Natural killer cell (primary cell): ENCODE results near the gene RPL39L. TPM values are rescaled to one million over a fixed set of nuclear protein-coding genes. Genes with fewer than 3 reads are reported as not detected.

Experiments used
- ATAC-seq, 3 donors: fragments of 150-1000 bp in 2 of 3; fragments of 200-7000 bp in 1 of 3; cut with Tn5 transposase; 1 replicate in 1 of 3; 2 replicates in 2 of 3; pipeline ENCODE4 v1.10.0; 2021; ENCODE audit warnings: mild to moderate bottlenecking in 2 of 3, moderate library complexity in 2 of 3
- DNase-seq, 2 donors: peaks; one replicate each; pipeline versions ENCODE4 v3.0.0 to v3.0.0-alpha.2; 2013 to 2021; ENCODE audit warnings: mixed read lengths in 1 of 2
- H3K27ac ChIP-seq: one replicate; pipeline ENCODE4 v1.5.1; 2013; ENCODE audit warnings: mild to moderate bottlenecking, low read length
- H3K27me3 ChIP-seq: one replicate; pipeline ENCODE4 v1.6.1; 2013; ENCODE audit warnings: low read length; ENCODE audit not compliant: control insufficient read depth, insufficient read depth
- H3K36me3 ChIP-seq: one replicate; pipeline ENCODE4 v1.6.1; 2013; ENCODE audit warnings: low read length; ENCODE audit not compliant: control insufficient read depth, insufficient read depth
- H3K4me1 ChIP-seq: one replicate; pipeline ENCODE4 v1.6.1; 2013; ENCODE audit warnings: low read length; ENCODE audit not compliant: control insufficient read depth, insufficient read depth
- H3K4me3 ChIP-seq: one replicate; pipeline ENCODE4 v1.5.1; 2013; ENCODE audit warnings: low read length
- H3K9me3 ChIP-seq: one replicate; pipeline ENCODE4 v1.6.1; 2013; ENCODE audit warnings: low read length; ENCODE audit not compliant: control insufficient read depth, insufficient read depth
- H3K27ac Mint-ChIP-seq, 2 donors: one replicate each; pipeline ENCODE4 v1.8.0; 2022; ENCODE audit warnings: mild to moderate bottlenecking in 2 of 2, mixed read lengths in 2 of 2, moderate library complexity in 1 of 2
- H3K27me3 Mint-ChIP-seq, 2 donors: one replicate each; pipeline ENCODE4 v1.8.0; 2022; ENCODE audit warnings: low read depth in 2 of 2, mixed read lengths in 2 of 2
- H3K36me3 Mint-ChIP-seq: one replicate; pipeline ENCODE4 v1.8.0; 2022; ENCODE audit warnings: mixed read lengths
- H3K4me1 Mint-ChIP-seq, 2 donors: one replicate each; pipeline ENCODE4 v1.8.0; 2022; ENCODE audit warnings: mixed read lengths in 2 of 2
- H3K4me3 Mint-ChIP-seq: one replicate; pipeline ENCODE4 v1.8.0; 2022; ENCODE audit warnings: mild to moderate bottlenecking, moderate library complexity, mixed read lengths
- H3K9me3 Mint-ChIP-seq, 2 donors: one replicate each; pipeline ENCODE4 v1.8.0; 2022; ENCODE audit warnings: mixed read lengths in 2 of 2
- WGBS: methylation state at CpG from one replicate; pipeline ENCODE4 v1.1.7; 2013; ENCODE audit warnings: missing lambda C conversion rate; ENCODE audit not compliant: insufficient coverage; 5-methylcytosine and 5-hydroxymethylcytosine counted together
- intact Hi-C: fragments of 100-400 bp; cut with micrococcal nuclease; formaldehyde crosslinking; loops from one replicate; pipeline ENCODE4 v1.14.2; 2022
- total RNA-seq, 4 donors: library from RNA; stranded (reverse); fragments of 120-200 nt in 1 of 4; gene quantifications; one replicate each; pipeline versions ENCODE4 v1.2.3 to v1.2.4, GENCODE V29; 2013 to 2022
- TF ChIP-seq, protein P1 (sequence below): fragments of 200-600 bp; IDR thresholded peaks from one replicate; pipeline ENCODE4 v1.8.0; 2022; ENCODE audit warnings: antibody characterized with exemption

The RPL39L gene
- total RNA-seq, 3 donors from 2014 or later (not counting 1 experiment from before 2014, with no cell fraction given): 3.1 to 6.6 (median 4.3) TPM

DNA sequence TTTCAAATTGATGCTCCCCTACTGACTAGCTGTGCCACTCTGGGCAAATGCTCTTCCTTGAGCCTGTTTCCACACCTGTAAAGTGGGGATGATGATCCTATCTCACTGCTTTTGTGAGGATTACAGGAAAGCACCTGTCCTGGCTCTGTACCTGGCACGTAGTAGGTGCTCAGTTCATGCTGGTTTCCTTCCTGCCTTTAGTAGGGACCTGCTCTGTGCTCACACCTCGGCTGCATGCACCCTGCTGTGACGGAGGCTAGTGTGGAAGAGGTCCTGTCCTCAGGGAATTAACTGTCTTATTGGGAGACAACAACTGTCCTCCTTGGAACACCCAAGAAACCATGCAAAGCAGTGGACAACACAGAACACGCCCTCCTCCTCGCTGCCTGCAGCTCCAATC is 61.8 kb downstream of the RPL39L start:
- intact Hi-C loops: no loop called here
- peaks cover 59% of the 10 kb centered on the region for H3K36me3 ChIP-seq

DNA sequence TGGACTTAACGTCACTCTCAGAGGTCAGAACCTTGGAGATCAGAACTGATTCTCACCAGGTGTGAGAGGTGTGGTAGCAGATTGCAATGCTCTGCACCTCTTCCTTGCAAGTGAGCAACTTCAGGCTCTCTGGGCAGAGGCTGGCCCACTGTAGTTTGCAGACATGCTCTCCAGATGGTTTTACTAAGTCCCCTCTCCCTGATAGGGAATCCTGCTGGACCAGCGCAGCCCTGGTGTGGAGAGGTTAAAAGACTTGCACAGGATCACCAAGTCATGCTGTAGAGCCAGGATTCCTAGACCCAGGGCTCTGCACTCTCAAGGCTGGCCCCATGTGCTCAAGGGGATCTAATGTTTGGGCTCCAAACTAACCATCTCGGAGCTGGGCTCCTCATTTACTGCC is 62.2 kb downstream of the RPL39L start:
- Histone ChIP-seq H3K27me3 (no peaks in the 10 kb centered on the region), H3K4me3 (no peak overlapping the region), H3K4me1 (peaks cover 5% of the 10 kb centered on the region), H3K27ac (no peak overlapping the region), H3K36me3 (peaks cover 63% of the 10 kb centered on the region), H3K9me3 (no peaks in the 10 kb centered on the region)
- TF ChIP-seq, protein P1, sequence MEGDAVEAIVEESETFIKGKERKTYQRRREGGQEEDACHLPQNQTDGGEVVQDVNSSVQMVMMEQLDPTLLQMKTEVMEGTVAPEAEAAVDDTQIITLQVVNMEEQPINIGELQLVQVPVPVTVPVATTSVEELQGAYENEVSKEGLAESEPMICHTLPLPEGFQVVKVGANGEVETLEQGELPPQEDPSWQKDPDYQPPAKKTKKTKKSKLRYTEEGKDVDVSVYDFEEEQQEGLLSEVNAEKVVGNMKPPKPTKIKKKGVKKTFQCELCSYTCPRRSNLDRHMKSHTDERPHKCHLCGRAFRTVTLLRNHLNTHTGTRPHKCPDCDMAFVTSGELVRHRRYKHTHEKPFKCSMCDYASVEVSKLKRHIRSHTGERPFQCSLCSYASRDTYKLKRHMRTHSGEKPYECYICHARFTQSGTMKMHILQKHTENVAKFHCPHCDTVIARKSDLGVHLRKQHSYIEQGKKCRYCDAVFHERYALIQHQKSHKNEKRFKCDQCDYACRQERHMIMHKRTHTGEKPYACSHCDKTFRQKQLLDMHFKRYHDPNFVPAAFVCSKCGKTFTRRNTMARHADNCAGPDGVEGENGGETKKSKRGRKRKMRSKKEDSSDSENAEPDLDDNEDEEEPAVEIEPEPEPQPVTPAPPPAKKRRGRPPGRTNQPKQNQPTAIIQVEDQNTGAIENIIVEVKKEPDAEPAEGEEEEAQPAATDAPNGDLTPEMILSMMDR: no peak
- H3K36me3 Mint-ChIP-seq: peaks cover 32% of the 10 kb centered on the region
- DNase-seq: no peak
- H3K4me1 Mint-ChIP-seq: peaks cover 4 to 11% of the 10 kb centered on the region in 2 donors
- no peak overlapping the region for H3K4me3 Mint-ChIP-seq
- intact Hi-C loops: no loop called here
- no peaks in the 10 kb centered on the region for H3K9me3 Mint-ChIP-seq
- no peak for ATAC-seq
- no peaks in the 10 kb centered on the region for H3K27me3 Mint-ChIP-seq
- peak overlapping the region; percentile 31 to 70 for H3K27ac Mint-ChIP-seq
- 96% methylated on average over 3 of the region's 3 CpGs for WGBS

More for the DNA sequence above, 61.8 kb downstream of the RPL39L start:
- WGBS: 98% methylated on average over 5 of the region's 5 CpGs
- Mint-ChIP-seq H3K36me3 (peaks cover 32% of the 10 kb centered on the region), H3K4me3 (no peak overlapping the region), H3K27ac (peak overlapping the region in 1 of 2 donors; percentile 31), H3K27me3 (no peaks in the 10 kb centered on the region), H3K4me1 (peaks cover 4 to 11% of the 10 kb centered on the region in 2 donors), H3K9me3 (no peaks in the 10 kb centered on the region)
- Histone ChIP-seq H3K4me1 (peaks cover under 1% of the 10 kb centered on the region), H3K4me3 (no peak overlapping the region), H3K27ac (no peak overlapping the region), H3K9me3 (no peaks in the 10 kb centered on the region), H3K27me3 (no peaks in the 10 kb centered on the region)
- DNase-seq (no peak), ATAC-seq (no peak)
- TF ChIP-seq, protein P1: no peak

DNA sequence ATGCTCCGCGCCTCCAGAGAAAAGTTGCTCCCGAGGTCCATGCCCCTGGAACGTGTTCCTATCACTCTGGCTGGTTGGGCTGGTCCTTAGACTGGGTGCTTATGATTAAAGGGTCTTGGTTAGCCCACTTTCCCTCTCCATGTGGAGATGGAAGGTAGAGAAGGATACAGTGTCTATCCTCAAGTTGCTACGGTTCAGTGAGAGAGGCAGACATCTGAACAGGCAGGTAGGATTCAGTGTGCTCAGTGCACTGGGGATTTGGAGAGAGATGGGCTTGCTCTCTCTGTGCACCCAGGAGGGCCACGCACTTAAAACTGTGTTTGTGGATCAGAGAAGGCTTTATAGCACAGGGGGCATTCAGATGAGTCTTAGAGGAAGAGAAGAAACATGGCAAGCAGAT is 63.0 kb downstream of the RPL39L start:
- Mint-ChIP-seq H3K27me3 (no peaks in the 10 kb centered on the region), H3K4me3 (no peak overlapping the region)

DNA sequence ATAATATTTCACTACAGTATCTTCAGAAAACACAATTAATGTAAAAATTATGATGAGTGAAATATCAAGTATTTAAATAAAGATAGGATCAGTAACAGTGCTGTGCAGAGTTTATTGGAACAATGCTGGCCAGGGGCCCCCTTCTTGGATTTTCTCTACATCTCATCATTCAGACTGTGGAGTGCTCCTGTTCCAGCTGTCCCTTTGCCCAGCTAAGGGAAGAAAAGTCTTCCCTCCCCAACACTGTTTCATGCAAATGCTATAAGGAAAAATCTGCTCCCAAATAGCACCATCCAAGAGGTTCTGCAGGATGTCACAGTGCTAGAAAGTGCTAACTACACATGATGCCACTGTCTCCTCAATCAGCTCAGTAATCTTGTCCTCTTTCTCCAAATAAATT is 64.5 kb downstream of the RPL39L start:
- H3K4me1 ChIP-seq: peaks cover 7% of the 10 kb centered on the region
- no peaks in the 10 kb centered on the region for H3K27me3 ChIP-seq
- no peak overlapping the region for H3K27ac ChIP-seq
- peaks cover 75% of the 10 kb centered on the region for H3K36me3 ChIP-seq
- Mint-ChIP-seq H3K27me3 (no peaks in the 10 kb centered on the region), H3K27ac (peak overlapping the region; percentile 37 to 69), H3K4me3 (no peak overlapping the region), H3K9me3 (no peaks in the 10 kb centered on the region), H3K36me3 (peaks cover 34% of the 10 kb centered on the region), H3K4me1 (peaks cover 17 to 22% of the 10 kb centered on the region in 2 donors)
- H3K9me3 ChIP-seq: no peaks in the 10 kb centered on the region
- DNase-seq (no peak), ATAC-seq (no peak)
- no peak overlapping the region for H3K4me3 ChIP-seq
- intact Hi-C loops: no loop called here
- TF ChIP-seq, protein P1: no peak

More for the DNA sequence above, 63.0 kb downstream of the RPL39L start:
- Histone ChIP-seq H3K4me3 (no peak overlapping the region), H3K4me1 (peaks cover 7% of the 10 kb centered on the region), H3K36me3 (peaks cover 65% of the 10 kb centered on the region), H3K27me3 (no peaks in the 10 kb centered on the region), H3K9me3 (no peaks in the 10 kb centered on the region), H3K27ac (no peak overlapping the region)
- intact Hi-C loops: no loop called here
- peaks cover 32% of the 10 kb centered on the region for H3K36me3 Mint-ChIP-seq
- TF ChIP-seq, protein P1: no peak
- H3K9me3 Mint-ChIP-seq: no peaks in the 10 kb centered on the region
- H3K4me1 Mint-ChIP-seq: peaks cover 4 to 11% of the 10 kb centered on the region in 2 donors
- peak overlapping the region; percentile 31 to 70 for H3K27ac Mint-ChIP-seq
- WGBS: 100% methylated on average over 6 of the region's 6 CpGs
- no peak for DNase-seq
- ATAC-seq: no peak
